ENCODE measurements around the gene PRAMEF5. TPM values are rescaled to one million over a fixed set of nuclear protein-coding genes. Genes with fewer than 3 reads are reported as not detected.
"Not testable (repeated sequence)": the region's sequence is repeated elsewhere in the genome, so short reads cannot be mapped to it uniquely, and the experiment has no call there.

The PRAMEF5 gene
- not detected in 2 replicates for total RNA-seq (2014; rRNA removed; shearing (Covaris generic))

DNA sequence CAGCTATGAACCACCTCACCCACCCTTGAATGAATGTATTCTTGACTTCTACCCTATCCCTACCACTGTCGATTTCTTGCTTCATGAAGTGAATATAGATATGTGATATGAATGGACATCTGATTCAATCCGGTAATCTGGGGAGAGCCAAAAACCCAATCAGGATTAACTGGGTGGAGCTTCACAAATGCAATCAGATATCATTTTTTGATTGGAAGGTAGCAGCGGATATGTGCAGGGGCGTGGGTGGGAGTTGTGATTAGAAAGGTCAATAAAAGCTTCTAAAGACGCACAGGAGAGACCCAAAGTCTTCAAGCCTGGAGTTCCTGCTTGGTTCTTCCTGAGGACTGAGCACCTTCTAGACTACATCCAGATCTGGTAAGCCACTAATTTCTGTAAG lies at the start of gene PRAMEF5:
PRAMEF5 (plus strand) TSS at position 301 of the 400 bp plus-strand sequence. CDS start 5,071 bp downstream, outside the sequence.
- DNase-seq (ENCODE audit: low read depth): not testable (repeated sequence)

GRCh38 chr1:13208712-13209111 lies 45.3 kb upstream of the PRAMEF5 start:
- not testable (repeated sequence) for DNase-seq (ENCODE audit: low read depth)

GRCh38 chr1:13216619-13217018 lies 37.4 kb upstream of the PRAMEF5 start:
- DNase-seq (ENCODE audit: low read depth): not testable (repeated sequence)

DNA sequence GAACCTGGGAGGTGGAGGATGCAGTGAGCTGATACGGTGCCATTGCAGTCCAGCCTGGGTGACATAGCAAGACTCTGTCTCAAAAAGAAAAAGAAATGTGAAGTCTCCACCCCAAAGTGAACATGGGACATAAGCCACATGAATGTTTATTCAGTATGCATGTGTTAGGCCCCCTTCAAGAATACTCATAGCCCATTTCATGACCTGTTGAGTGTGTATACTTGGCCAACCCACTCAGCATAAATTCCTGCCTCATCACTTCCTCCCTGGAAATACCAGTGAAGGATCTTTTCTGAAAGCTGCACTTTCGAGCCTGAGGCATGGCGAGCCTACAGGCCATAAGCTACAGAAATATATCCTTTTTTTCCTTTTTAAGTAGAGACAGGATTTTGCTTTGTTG lies 34.8 kb upstream of the PRAMEF5 start:
- not testable (repeated sequence) for DNase-seq (ENCODE audit: low read depth)

DNA sequence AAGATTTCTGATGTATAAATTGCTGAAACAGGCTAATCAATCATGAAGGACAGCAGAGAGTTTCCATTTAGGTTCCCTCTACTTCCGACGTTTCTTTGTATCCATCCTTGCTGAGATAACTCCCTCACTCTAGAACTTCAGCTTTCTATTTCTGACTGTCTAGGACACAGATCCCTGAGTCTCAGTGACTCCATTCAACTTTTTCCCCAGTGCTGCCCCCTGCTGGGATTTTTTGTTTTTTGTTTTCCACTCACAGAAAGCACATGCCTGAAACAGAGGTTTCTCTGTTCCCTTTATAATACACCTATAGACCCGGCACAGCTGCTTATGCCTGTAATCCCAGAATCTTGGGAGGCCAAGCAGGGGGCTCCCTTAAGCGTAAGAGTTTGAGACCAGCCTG lies 31.2 kb upstream of the PRAMEF5 start:
- DNase-seq (ENCODE audit: low read depth): not testable (repeated sequence)

- DNase-seq (ENCODE audit: low read depth): no peak
These were observed 29.4 kb upstream of the PRAMEF5 start for GRCh38 chr1:13224480-13225060.

- not testable (repeated sequence) for DNase-seq (ENCODE audit: low read depth)
These were observed 28.3 kb upstream of the PRAMEF5 start, which contains the start of gene PRAMEF18 for GRCh38 chr1:13225675-13226204. Gene PRAMEF18 (minus strand): TSS chr1:13226154. CDS start chr1:13226106, 48 bp downstream.

DNA sequence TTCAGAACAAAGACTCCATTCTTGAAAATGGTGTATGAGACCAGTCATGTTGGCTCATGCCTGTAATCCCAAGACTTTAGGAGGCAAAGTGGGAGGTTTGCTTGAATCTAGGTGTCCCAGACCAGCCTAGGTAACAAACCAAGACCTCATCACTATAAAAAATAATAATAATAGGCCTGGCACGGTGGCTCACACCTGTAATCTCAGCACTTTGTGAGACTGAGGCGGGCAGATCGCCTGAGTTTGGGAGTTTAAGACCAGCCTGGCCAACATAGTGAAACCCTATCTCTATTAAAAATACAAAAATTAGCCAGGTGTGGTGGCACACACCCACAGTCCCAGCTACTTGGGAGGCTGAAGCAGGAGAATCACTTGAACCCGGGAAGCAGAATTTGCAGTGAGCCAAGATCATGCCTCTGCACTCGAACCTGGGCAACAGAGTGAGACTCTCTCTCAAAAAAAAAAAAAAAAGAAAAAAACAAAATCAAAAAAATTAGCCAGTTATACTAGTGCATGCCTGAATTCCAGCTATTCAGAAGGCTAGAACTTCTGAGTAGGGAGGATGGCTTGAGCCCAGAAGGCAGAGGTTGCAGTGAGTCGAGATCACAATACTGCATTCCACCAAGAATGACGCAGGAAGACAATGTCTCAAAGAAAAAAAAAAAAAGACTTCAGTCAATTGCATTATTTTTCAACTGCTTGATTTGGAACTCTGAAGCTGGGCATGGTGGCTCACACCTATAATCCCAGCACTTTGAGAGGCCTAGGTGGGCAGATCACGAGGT lies 26.5 kb upstream of the PRAMEF5 start:
- DNase-seq (ENCODE audit: low read depth): not testable (repeated sequence)

- peak; percentile 43 for DNase-seq (ENCODE audit: low read depth)
These were observed 25.6 kb upstream of the PRAMEF5 start for GRCh38 chr1:13228343-13228781.

GRCh38 chr1:13230096-13230495 lies 23.9 kb upstream of the PRAMEF5 start:
- not testable (repeated sequence) for DNase-seq (ENCODE audit: low read depth)

DNA sequence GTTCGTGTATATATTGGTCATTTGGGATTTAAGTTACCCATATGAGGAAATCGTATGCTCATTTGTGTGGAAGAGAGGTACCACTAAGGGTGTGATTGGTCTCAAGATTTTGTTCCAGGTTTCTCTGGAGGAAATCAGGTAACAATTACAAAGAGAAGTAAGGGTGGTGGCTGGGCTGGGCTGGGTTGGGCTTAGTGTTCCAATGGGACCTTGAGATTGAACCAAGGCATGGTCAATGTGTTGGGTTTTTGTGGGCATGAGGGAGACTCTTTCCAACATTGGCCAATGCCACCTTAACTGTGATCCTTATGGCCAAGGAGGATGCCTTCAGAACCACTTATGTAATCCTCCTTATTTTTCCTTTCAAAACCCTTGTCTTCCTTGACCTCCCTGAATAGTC lies 23.4 kb upstream of the PRAMEF5 start:
- DNase-seq (ENCODE audit: low read depth): not testable (repeated sequence)

- DNase-seq (ENCODE audit: low read depth): not testable (repeated sequence)
These were observed 22.8 kb upstream of the PRAMEF5 start for GRCh38 chr1:13231061-13231750.

DNA sequence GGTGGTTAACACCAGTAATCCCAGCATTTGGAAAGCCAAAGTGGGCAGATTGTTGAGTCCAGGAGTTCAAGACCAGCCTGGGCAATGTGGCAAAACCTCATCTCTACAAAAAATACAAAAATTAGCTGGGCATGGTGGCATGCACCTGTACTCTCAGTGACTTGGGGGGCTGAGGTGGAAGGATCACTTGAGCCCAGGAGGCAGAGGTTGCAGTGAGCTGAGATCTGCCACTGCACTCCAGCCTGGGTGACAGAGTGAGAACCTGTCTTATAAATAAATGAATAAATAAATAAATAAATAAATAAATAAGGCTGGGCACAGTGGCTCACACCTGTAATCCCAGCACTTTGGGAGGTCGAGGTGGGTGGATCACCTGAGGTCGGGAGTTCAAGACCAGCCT lies 21.9 kb upstream of the PRAMEF5 start:
- not testable (repeated sequence) for DNase-seq (ENCODE audit: low read depth)

- DNase-seq (ENCODE audit: low read depth): not testable (repeated sequence)
These were observed 19.9 kb upstream of the PRAMEF5 start for GRCh38 chr1:13234057-13234456.

DNA sequence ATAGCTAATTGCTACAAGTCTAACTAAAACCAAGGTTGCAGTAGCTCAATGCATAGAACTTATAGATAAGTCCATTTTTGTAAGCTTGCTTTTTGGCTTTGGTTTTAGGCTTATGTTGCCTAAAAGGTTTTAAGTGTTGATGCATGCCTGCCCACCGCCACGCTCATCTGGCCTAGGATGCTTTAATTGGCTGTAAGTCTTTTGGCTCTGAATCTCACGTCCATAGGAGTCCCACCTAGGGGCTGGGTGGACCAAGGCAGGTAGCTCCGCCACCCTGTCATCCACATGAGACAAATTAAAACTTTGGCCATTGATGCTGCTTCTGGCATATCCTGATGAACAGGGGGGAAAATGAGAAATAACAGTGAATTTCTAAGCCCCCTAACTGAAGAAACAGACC lies 16.4 kb upstream of the PRAMEF5 start:
- DNase-seq (ENCODE audit: low read depth): not testable (repeated sequence)

- DNase-seq (ENCODE audit: low read depth): not testable (repeated sequence)
These were observed 14.4 kb upstream of the PRAMEF5 start for GRCh38 chr1:13239633-13240032.

DNA sequence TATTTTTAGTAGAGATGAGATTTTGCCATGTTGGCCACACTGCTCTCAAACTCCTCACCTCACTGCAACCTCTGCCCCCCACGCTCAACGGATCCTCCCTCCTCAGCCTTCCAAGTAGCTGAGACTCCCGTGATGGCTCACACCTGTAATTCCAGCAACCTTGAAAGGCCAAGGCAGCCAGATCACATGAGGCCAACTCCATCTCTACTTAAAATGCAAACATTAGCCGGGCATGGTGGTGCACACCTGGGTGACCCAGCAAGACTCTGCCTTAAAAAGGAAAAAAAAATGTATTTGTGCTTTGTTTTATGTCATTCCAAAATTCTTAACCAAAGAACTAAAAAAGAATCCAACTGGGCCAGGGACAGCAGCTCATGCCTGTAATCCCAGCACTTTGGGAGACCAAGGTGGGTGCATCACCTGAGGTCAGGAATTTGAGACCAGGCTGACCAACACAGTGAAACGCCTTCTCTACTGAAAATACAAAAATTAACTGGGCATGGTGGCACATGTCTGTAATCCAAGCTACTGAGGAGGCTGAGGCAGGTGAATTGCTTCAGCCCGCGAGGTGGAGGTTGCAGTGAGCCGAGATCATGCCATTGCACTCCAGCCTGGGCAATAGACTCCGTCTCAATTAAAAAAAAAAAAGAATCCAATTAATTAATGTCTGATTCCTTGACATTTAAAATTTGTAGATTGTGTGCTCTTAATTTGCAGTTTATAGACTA lies 10.3 kb upstream of the PRAMEF5 start:
- not testable (repeated sequence) for DNase-seq (ENCODE audit: low read depth)

GRCh38 chr1:13245841-13246553 lies 8.0 kb upstream of the PRAMEF5 start:
- not testable (repeated sequence) for DNase-seq (ENCODE audit: low read depth)

DNA sequence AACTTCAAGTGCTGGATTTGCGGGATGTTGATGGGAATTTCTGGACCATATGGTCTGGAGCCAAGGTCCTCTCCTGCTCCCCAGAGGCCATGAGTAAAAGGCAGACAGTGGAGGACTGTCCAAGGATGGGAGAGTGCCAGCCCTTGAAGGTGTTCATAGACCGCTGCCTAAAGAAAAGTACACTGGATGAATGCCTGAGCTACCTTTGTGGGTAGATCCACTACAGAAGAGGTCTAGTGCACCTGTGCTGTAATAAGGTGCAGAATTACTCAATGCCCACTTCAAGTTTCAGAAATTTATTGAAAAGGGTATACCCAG lies 7.5 kb upstream of the PRAMEF5 start:
- DNase-seq (ENCODE audit: low read depth): not testable (repeated sequence)

GRCh38 chr1:13247122-13247521 lies 6.9 kb upstream of the PRAMEF5 start:
- DNase-seq (ENCODE audit: low read depth): not testable (repeated sequence)

DNA sequence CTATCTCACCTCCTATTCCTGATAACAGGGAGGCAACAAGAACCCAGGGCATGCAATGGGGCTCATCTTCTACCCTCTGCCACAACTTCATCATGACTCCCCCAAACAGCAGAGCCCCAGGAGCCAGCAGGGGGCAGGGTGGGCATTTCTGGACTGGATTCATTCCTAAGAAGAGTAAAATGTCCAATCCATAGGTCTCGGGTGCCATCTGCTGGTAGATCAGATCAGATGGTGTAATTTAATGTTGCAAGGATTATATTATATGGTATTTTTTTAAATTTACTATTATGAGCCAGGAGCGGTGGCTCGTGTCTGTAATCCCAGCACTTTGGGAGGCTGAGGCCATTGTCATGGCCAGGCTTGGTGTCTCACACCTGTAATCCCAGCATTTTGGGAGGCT lies 11.1 kb downstream of the PRAMEF5 start:
- not testable (repeated sequence) for DNase-seq (ENCODE audit: low read depth)
